Measurements from ENCODE around the gene CCDC71L.

DNA sequence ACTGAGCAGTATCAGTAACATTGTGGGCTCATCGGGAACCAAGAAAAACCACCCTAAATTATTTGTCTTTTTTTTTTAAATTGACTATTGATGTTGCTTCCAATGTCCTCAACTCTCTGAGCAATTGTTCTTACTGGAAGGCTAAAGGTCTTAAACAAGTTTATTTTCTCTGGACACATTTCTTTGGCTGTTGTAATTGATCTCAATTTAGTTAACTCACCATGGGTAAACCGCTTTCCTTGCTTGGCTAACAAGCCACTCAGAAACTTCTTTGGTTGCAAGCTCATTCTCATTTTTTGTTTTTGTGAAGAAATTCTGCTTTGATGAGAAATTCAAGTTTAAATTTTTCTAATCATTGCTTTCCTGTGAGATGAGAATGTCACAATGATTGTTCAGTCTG, 25.5 kb downstream of the CCDC71L start:
- TF ChIP-seq, protein P1, sequence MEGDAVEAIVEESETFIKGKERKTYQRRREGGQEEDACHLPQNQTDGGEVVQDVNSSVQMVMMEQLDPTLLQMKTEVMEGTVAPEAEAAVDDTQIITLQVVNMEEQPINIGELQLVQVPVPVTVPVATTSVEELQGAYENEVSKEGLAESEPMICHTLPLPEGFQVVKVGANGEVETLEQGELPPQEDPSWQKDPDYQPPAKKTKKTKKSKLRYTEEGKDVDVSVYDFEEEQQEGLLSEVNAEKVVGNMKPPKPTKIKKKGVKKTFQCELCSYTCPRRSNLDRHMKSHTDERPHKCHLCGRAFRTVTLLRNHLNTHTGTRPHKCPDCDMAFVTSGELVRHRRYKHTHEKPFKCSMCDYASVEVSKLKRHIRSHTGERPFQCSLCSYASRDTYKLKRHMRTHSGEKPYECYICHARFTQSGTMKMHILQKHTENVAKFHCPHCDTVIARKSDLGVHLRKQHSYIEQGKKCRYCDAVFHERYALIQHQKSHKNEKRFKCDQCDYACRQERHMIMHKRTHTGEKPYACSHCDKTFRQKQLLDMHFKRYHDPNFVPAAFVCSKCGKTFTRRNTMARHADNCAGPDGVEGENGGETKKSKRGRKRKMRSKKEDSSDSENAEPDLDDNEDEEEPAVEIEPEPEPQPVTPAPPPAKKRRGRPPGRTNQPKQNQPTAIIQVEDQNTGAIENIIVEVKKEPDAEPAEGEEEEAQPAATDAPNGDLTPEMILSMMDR (conservative IDR thresholded peaks at IDR 0.05), result no peak
- TF ChIP-seq ZFX (IDR thresholded peaks at IDR 0.05), result no peak
